GM18520 (cell line): ENCODE measurements around the gene CNKSR2.

Experiments used
- ATAC-seq: cut with Tn5 transposase; IDR thresholded peaks from one replicate; pipeline ENCODE4 v1.9.1; 2021; ENCODE audit not compliant: unreplicated experiment

CNKSR2 gene

DNA sequence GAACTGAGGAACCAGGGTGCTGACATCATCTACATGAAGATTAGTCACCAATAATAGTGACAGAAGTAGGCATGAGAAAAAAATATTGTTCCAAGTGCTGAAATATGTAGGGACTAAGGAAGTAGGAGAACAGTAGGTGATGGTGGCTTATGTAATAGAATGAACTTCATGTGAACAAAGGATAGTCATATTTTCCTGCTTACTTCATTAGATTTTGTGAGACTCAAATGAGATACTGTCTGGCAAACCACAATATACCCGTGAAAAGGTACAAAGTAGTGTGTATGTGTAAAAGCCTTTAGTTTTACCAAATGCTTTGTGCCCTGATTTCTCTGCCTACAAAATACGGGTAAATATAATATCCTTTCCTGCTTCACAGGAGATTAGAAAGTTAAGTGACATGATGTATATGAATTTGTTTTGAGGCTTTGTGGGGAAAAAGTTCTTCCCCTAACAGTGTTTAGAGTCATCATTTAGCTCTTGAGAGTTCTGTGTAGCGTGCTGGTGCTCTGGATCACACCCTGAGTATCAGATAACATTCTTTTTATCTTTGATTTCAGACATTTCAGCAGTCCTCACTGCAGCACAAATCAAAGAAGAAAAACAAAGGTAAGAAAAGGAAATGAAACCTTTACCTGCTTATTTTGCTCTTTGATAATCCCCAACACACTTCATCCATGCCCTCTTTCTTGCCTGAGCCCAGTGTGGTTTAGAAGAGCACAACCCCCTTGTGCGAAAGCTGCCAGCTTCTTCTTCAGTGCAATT is 216.0 kb downstream of the CNKSR2 start:
- ATAC-seq = no peak

DNA sequence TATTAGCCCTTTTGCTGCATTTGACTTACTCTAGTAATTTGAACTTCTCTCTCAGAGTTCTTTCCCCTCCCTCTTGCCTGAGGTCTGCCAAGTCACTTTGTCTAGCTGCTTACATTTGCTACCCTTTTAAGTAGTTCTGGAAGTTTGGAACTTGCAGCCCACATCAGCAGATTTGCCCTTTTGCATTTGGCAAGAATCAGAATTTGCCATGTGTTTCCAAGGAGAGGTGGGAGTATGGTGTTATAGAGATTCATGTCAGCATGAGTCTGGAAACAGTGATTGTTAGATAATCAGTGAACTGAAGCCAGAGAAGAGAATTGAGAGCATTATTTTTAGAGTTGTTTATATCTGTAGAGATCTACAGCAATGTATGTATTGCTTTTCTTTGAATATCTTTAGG is 231.8 kb downstream of the CNKSR2 start:
- ATAC-seq = no peak

DNA sequence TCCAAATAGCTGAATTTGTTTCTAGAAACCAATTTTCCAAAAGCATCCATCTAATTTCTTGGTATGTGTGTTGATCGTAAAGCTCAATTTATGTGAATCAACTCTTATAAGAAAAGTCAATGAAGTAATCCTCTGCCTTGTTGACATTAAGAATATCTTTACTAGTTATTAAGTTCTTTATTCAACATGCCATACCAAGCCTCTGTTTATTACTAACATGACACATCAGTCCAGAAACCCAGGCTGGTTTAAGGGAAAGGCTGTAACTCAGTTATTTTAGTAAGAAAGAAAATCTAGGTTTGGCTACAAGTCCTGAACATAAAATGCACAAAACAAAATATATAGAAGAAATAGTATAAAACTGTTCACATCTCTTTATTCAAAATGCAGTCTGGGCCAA is 235.9 kb downstream of the CNKSR2 start:
- ATAC-seq = no peak

DNA sequence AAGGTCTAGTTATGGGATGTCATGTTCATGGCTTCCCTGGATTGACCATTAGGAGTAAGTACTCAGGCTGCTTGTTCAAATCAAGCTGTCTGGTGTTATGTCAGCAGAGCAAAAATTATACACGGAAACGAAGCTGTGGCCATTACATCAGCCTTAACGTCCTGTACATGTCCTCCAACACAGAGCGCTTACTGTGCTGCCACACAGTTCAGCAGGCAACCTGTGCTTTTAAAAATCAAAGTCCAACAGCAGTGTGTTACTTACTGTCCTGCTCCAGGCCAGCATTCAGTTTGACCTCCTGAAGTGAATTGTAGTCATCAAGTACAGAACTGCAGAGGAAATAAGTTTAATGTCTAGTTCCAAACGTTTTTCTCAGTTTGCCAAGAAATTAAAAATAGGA is 237.9 kb downstream of the CNKSR2 start:
- ATAC-seq = no peak

DNA sequence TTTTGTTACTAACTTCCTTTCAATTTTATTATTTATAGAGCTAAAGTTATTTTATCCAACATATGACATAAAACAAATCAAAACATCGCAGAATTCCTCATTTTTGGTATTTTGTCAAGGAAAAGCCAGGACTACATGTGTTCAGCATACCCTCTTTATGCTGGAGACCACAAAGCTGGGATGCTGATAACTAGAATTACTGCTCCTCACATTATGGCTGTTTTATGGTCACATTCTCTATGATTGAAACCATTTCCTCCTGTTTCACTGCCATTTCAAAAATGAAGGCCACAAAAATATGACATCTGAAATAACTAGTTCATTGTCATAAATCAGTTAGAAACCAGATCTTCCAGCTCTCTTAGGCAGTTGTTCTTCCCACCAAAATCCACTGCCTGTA is 242.2 kb downstream of the CNKSR2 start:
- no peak for ATAC-seq

DNA sequence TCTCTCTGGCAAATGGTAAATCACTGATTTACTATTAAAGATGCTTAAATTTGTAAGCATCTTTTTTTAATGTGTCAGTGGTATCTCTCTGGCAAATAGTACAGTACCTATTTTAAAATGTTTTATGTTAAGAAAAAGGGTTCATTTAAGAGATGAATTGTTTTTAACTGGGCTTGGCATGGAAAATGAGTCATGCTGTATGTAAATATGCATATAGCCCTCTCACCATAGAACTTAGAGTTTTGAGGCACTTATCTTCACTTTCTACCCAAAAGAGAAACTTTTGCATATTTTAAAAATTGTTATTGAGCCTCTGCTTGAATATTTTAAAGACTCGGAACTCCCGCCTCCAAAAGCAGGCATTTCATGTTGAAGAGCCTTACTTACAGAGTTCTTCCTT is 246.0 kb downstream of the CNKSR2 start:
- ATAC-seq = no peak

DNA sequence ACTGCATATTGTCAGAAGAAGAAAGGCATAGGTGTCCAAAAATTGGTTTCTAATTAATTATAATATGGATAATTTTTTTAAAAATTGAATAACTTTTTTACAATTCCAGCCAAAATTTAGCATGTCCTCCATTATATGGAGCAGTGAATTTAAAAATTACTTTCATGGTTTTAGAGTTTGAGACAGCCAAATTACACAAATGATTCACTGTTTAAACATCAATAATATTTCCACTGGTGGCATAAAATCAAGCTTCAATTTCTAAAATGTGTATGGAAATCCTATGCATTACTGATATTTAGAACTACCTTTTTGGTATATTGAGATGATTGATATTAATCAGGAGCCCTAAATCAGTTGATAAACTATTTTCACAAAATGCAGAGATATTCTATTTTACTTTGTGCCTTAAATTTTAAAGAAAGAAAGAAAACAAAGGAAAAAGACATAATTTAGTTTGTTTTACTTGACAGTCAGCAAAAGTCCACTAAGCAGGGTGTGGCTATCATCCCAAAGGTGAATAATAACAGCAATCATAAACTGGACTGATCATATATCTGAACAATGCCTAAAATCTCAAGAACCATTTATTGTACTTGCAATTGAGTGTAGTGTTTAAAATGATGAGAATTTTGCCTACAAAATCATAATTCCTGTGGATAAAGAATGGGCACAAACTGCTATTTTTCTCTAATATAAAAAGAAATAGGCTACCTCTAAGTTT is 249.7 kb downstream of the CNKSR2 start:
- no peak for ATAC-seq

DNA sequence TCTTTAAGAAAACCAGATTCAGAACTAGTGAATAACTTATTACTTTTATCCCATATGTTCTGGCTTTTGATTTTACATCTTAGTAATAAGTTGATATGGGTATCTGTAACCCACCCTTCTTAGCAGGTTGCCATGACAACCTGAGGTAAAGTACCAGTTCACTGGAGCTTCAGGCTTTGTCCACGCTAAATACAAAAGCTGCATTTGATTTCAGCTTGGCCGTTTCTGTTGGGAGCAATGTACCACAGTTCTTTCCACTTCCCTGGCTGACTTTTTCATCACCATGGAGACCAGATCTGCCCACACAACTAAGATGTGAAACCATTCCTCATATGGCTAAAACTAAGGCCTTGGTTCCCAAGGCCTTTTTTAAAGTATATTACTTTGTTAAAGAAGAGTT is 257.8 kb downstream of the CNKSR2 start:
- ATAC-seq = no peak

DNA sequence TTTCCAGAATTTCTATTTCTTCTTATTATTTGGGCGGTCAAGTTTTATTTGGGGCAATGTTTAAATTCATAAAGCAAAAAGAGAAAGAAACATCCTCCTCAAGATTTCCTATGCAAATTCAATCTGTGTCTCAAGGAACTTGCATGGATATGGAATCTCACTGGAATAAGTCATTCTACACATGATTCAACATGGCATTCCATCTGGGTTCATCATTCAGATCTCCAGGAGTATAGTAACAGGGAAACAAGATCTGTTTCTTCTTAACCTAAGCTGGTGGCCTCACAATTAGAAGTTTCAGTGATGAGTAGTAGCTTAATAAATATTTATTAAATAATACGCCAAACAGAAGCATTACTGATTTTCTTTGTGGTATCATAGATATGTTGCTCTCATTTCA is 264.1 kb downstream of the CNKSR2 start:
- no peak for ATAC-seq

DNA sequence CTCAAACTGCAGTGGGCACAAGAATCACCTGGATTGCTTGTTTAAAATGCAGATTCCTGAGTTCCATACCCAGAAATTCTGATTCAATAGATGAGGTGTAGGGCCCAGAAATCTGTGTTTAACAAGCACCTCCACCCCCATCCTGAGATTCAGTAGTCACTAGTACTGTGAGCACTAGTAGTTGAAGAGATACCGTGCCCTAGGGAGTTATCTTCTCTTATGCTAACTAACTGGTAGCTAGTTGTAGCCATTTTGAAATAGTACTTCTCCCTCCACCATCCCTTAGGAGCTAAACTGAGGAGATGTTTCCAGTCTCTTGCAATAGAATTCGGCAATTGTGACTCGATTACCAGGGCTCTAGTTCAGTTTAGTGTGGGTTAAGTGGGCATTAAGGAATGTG is 265.6 kb downstream of the CNKSR2 start:
- ATAC-seq = no peak

DNA sequence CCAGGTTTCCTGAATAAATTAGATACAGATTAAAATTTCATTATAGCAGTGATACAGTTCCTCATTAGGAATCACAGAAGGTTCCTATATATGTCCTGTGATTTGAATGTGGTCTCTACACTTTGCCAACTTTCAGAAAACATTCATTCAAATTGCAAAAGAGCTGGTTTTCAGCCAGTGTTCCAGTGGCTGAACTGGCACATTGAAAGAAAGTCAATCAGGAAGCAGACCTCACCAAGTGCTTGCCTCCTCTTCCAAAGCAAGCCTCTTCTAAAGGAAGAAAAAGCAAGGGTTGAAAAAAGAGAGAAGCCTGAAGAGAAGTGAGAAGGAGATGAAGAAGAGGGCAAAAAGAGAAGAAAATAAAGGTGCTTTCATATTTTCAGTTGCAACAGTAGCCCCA is 271.2 kb downstream of the CNKSR2 start:
- ATAC-seq = no peak

DNA sequence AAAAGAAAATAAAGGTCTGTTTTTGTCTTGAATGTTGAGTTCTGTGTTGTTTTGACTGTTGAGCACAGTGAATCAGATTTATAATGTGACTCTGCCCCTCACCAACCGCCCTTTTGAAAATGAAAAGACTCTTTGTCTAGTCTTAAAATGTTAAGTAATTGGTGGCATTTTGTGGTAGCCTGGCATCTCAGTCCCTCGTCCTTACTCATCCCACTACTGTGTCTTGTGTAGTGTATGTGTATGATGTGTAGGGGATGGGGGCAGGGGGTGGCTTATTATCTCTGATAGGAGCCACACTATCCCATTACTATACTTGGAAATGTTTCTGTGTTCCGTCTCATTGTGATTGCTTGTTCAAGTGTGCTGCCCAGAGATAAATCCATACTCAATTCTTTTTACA is 271.7 kb downstream of the CNKSR2 start:
- no peak for ATAC-seq

DNA sequence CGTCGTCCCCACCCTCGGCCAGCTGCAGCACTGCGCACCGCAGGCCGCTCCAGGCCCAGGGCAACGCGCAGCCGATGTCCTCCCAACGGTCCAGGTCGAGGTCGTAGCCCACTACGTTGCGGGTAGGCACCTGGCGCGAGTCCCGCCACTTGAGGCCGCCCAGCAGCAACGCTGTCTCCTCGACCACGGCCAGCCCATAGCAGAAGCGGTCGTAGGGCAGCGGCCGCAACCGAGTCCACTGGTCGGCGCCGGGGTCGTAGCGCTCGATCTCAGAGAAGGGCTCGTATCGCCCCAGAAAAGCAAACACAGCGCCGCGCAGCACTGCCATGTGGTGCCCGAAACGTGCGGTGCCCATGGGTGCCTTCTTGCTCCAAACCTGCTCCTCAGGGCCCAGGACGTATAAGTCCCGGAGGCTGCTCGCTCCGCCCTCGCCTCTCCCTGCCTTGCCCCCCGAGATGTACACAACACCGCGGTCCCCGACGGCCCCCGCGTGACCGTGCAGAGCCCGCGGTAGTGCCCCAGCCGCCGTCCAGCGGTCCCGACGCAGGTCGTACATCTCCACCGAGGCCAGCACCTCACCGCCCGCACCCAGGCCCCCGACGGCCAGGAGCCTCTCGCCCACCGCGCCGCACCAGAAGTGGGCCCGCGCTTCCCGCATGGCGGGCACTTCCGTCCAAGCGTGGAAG is 281.8 kb downstream of the CNKSR2 start:
- no peak for ATAC-seq

DNA sequence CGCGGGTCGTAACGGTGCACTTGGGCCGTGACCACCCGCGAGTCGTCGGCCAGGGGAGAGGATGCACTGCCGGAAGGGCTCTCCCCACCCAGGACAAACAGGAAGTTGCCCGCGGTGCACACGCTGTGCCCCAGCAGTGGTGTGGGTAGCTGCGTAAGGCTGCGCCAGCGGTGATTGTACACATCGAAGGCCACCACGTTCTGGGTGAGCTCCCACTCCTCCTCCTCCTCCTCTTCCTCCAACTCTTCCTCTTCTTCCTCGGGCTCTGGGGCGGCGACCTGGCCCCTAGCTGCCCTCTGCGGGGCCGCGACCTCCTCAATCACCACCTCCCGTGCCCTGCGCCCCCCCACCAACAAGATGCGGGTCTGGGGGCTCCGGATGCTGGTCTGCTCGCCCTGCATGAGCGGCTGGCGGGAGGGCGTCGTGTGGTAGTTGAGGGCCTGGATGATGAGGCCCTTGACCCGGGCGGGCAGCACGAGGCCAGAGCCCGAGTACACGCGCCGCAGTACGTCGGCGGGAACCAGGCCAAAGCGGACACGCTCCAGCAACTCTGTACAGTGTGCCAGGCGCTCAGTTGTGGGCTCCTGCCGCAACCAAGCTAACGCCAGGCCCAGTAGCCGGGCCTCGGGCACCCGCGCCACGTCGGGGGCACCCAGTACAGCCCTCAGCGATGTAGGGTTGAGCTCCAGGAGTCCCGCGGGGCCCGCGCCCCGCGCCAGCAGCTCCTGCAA is 282.5 kb downstream of the CNKSR2 start:
- no peak for ATAC-seq

DNA sequence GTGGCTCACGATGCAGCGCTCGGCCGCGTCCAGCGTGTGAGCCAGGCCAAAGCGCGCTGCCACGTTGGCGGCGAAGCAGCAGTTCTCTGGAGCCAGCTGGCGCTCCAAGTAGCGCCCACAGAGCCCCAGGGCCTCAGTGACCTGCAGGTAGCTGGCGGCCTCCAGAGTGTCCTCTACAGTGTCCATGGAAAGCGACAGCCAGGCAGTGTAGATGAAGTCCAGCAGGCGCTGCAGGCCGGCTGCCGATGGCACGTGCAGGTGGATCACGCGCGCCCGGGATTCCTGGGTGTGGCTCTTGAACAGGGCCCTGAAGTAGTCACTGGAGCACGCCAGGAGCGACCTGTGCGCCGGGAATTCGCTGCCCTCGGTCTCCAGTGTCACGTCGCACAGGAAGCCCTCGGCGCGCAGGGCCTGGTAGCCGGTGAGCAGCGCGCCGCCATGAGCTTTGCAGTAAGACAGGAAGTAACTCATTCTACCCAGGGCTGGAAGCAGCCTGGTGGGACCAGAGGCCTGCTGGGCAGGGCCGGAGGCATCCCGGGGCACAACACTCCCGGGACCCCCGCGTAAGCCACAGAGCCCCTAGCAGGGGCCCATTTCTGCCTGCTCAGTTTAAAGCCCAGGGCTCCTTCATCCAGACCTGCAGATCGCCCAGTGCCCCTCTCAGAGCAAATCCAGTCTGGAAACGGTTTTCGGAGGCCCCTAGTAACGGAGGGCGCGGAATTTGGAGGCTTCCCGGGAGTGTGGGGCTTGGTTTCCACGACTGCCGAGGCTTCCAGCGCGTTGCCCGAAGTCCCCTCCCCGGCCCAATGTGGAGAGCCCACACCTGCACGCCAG is 283.3 kb downstream of the CNKSR2 start:
- no peak for ATAC-seq

DNA sequence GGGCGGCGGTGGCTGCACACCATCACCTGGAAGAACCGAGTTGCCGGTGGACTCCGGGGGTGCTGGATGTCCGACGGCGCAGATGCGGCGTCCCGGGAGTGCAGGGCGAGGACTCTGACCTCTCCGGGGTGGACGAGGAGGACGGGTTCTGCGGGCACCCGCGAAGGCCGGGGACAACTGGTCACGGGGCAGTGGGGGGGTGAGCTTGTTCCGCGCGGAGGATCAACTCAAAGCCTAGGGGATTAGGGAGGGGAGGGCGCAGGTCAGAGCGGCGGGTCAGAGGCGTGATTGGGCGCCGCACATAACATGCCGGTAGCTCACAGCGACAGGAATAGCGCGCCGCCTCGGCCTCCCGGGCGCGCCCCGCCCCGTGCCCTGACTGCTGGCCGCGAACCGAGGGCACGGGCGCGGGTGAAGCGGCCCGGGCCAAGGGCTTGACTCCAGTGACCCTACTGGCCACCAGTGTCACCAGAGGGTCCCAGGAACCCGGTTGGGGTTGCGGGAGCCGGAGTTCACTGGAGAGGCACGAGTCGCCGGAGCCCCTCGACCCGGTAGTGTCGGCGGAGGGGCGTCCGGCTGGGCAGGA is 284.0 kb downstream of the CNKSR2 start, which contains the start of gene KLHL34:
TSS of gene KLHL34 (minus strand) at position 179 of the 586 bp plus-strand sequence. CDS start 542 bp downstream, outside the sequence.
- no peak for ATAC-seq

DNA sequence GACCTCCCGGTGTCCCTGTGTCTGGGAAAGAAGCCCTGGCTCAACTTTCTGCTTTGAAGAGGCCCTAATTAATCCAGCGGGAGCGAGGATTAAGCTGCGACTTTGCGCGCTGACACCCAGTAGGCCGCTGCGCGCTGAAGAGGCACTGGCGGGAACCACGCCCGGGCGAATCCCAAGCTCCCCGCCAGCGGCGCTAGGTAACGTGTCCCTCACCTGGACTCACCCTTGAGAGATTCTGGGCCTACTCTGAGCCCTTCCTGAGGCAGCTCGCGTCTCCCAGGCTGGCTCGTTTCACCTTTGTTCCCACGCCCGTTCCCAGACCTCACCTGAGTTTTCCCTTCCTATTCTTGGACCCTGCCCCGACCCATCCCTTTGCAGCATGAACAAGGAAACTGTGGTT is 284.5 kb downstream of the CNKSR2 start:
- ATAC-seq = no peak

DNA sequence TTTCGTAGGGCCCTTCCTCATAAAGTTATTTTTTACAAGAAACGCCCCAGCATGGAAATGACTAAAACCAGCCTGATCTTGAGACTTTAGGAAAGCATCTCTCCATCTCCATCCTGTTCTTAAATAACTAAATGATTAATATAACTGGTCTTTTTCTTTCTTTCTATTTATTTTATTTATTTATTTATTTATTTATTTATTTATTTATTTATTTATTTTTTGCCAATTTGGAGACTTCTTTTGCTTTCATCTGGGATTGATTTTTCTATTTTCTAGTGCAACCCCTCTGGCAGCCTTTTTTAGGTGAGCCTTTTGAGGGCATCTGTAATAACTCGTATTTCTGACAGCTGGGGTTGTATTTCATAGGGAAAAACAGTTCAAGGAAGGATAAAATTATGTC is 285.1 kb downstream of the CNKSR2 start:
- no peak for ATAC-seq

DNA sequence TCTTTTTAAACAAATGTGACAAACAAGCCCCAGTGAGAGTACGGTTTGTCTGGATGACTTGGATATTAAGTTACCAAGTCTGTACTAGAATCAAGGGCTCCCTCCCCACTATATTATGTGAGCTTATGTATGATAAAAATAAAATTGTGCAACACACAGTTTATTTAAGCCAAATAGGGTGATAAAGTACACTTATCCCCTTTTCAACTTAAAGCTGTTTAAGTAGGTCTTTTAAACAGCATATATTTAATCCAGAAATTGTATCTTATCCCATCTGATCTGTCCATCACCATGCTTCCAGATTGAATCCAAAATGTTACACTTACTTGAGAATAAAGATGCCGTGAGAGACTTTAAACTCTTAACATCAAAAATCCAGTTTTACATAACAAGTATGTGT is 285.9 kb downstream of the CNKSR2 start:
- no peak for ATAC-seq

DNA sequence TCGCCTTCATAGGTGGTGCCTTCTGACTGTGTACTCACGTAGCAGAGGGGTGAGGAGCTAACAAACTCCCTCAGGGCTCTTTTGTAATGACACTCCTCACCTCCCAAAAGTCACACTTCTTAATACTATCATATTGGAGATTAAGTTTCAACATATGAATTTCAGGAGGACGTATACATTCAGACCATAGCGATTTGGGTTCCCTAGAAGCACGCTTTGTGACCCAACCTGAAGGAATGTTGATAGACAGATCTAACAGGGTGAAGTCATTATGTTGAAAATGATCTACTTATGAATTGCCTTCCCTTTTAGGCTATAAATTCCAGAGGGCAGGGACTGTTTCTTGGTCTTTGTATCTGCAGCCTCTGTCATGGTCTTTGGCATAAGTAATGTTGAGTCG is 287.1 kb downstream of the CNKSR2 start:
- no peak for ATAC-seq
